ENCODE results near the gene KMT2E. TPM values are rescaled to one million over a fixed set of nuclear protein-coding genes. Genes with fewer than 3 reads are reported as not detected.
"Not testable (repeated sequence)": the region's sequence is repeated elsewhere in the genome, so short reads cannot be mapped to it uniquely, and the experiment has no call there.

Gene KMT2E
- total RNA-seq, 1 experiment from 2014 or later = 52.3 TPM

DNA sequence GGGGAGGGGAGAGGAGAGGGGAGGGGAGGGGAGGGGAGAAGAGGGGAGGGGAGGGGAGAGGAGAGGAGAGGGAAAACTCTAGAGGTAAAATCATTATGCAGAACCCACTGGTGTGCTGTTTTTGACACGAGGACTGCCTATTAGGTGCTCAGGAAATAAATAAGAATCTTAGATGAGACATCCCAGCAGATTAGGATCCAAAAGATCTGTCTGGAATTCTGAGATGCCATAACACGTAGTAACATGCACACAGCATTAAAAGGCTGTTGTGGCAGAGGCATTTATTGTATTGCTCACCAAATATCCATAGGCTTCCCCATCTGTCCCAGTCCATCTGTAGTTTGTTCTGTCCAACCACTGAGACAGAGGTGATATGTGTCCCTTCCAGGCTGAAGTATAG lies 40.8 kb upstream of the KMT2E start:
- ChIA-PET CTCF (interaction anchor here (0.8 to 2.2 kb wide), 4 partner anchors 8 to 89 kb away, joined by 3 to 15 read pairs (median 3); no protein-coding TSS in a partner anchor), POLR2A (no interaction called here)
- TF ChIP-seq, protein P1, sequence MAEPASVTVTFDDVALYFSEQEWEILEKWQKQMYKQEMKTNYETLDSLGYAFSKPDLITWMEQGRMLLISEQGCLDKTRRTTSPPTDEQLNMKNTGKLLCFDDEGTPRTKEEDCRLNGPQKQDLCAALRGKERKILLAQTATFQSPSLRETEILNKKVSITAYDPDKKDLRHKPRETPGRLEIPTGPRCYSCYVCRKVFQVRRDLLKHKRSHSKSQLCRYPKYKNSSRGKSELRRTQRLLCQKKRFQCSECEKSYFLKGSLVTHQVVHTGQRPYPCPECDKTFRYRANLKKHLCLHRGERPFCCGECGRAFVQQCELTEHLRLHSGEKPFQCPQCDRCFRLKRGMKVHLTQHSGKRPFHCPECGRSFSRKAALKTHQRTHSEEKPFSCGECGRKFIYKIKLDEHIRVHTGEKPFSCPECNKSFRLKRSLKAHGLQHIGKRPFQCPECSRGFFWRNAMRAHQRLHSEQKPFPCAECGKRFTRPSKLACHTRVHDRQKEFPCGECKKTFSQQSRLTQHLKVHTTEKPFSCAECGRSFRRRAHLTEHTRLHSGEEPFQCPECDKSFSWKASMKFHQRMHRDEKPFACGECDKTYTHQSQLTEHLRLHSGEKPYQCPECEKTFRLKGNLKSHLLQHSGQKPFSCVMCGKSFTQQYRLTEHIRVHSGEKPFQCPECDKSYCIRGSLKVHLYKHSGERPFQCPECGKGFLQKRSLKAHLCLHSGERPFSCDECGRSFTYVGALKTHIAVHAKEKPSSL (CRISPR knock-in tag; conservative IDR thresholded peaks at IDR 0.05) = no peak
- TF ChIP-seq NFATC4 (CRISPR knock-in tag; IDR thresholded peaks at IDR 0.05) = no peak
- TF ChIP-seq TCF7 (CRISPR knock-in tag; IDR thresholded peaks at IDR 0.05; ENCODE audit: low read depth) = no peak
- TF ChIP-seq PRRX2 (CRISPR knock-in tag; IDR thresholded peaks at IDR 0.05) = no peak
- TF ChIP-seq, protein P2, sequence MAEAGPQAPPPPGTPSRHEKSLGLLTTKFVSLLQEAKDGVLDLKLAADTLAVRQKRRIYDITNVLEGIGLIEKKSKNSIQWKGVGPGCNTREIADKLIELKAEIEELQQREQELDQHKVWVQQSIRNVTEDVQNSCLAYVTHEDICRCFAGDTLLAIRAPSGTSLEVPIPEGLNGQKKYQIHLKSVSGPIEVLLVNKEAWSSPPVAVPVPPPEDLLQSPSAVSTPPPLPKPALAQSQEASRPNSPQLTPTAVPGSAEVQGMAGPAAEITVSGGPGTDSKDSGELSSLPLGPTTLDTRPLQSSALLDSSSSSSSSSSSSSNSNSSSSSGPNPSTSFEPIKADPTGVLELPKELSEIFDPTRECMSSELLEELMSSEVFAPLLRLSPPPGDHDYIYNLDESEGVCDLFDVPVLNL (CRISPR knock-in tag; IDR thresholded peaks at IDR 0.05; ENCODE audit: borderline replicate concordance, low read depth) = no peak
- DNase-seq (ENCODE audit: low spot score) (no peak), ATAC-seq (no peak)
- H3K4me1 Mint-ChIP-seq = peaks cover 16% of the 10 kb centered on the region
- H3K36me3 Mint-ChIP-seq = no peaks in the 10 kb centered on the region
- H3K27ac Mint-ChIP-seq = no peak overlapping the region
- H3K27me3 Mint-ChIP-seq (ENCODE audit: low read depth) = no peaks in the 10 kb centered on the region
- H3K4me3 Mint-ChIP-seq = no peak overlapping the region
- H3K9me3 Mint-ChIP-seq = no peaks in the 10 kb centered on the region

- H3K36me3 Mint-ChIP-seq = no peaks in the 10 kb centered on the region
- no peak overlapping the region; the same call in 1 of the 2 replicates for H3K27ac Mint-ChIP-seq
- ChIA-PET CTCF (no interaction called here), POLR2A (no interaction called here)
- ATAC-seq (no peak), DNase-seq (ENCODE audit: low spot score) (no peak)
- H3K27me3 Mint-ChIP-seq (ENCODE audit: low read depth) = no peaks in the 10 kb centered on the region
- no peaks in the 10 kb centered on the region for H3K9me3 Mint-ChIP-seq
- no peak overlapping the region for H3K4me3 Mint-ChIP-seq
- no peak for TF ChIP-seq PREB (CRISPR knock-in tag; IDR thresholded peaks at IDR 0.05; ENCODE audit: borderline replicate concordance)
- no peak for TF ChIP-seq NR1H2 (CRISPR knock-in tag; IDR thresholded peaks at IDR 0.05)
- TF ChIP-seq NR3C1 (CRISPR knock-in tag; conservative IDR thresholded peaks at IDR 0.05; ENCODE audit: low read depth) = no peak
- TF ChIP-seq TEAD4 (CRISPR knock-in tag; IDR thresholded peaks at IDR 0.05) = no peak
- TF ChIP-seq, protein P3, sequence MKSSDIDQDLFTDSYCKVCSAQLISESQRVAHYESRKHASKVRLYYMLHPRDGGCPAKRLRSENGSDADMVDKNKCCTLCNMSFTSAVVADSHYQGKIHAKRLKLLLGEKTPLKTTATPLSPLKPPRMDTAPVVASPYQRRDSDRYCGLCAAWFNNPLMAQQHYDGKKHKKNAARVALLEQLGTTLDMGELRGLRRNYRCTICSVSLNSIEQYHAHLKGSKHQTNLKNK (CRISPR knock-in tag; IDR thresholded peaks at IDR 0.05) = no peak
- H3K4me1 Mint-ChIP-seq = peaks cover 23% of the 10 kb centered on the region
Observed at GRCh38 chr7:104973909-104974415, 40.0 kb upstream of the KMT2E start.

GRCh38 chr7:104975553-104975952 lies 38.5 kb upstream of the KMT2E start:
- H3K27ac Mint-ChIP-seq; H3K36me3 Mint-ChIP-seq; H3K27me3 Mint-ChIP-seq (ENCODE audit: low read depth); ATAC-seq; H3K9me3 Mint-ChIP-seq; POLR2A ChIA-PET; CTCF ChIA-PET; H3K4me3 Mint-ChIP-seq; DNase-seq (ENCODE audit: low spot score): not testable (repeated sequence)
- H3K4me1 Mint-ChIP-seq = peaks cover 38% of the 10 kb centered on the region

DNA sequence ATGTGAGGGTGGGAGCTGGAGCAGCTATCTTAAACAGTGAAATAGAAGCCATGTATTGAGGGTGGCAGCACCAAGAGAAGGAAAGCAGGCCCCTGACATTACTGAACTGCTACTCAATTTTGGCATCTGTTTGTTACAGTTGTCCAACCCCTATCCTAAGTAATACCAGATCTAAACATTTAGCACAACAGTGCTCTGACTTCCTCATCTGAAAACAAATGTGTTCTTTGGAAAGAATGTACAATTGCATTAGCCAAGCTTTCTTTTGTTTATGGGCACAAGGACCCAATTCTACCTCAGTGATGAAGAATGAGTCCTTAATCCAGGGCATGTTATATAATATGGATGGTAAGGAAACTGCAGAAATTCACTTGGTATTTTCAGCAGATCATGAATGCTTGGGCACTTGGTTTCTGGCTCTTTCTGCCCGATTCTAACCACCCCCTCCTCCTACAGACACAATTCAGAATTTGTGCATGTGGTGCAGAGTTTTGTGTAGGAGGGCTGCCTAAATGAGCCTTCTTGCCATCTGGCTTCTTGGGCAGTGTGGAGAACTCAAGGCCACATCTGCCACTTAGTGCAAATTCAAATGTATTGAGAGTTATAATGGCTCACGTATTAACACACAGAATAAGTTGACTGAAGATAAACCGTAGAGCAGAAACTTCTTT lies 36.9 kb upstream of the KMT2E start:
- ChIA-PET POLR2A (no interaction called here), CTCF (no interaction called here)
- TF ChIP-seq ZNF317 (CRISPR knock-in tag; IDR thresholded peaks at IDR 0.05; ENCODE audit: borderline replicate concordance, low read depth) (no peak), ZNF121 (CRISPR knock-in tag; IDR thresholded peaks at IDR 0.05) (no peak)
- TF ChIP-seq, protein P4, sequence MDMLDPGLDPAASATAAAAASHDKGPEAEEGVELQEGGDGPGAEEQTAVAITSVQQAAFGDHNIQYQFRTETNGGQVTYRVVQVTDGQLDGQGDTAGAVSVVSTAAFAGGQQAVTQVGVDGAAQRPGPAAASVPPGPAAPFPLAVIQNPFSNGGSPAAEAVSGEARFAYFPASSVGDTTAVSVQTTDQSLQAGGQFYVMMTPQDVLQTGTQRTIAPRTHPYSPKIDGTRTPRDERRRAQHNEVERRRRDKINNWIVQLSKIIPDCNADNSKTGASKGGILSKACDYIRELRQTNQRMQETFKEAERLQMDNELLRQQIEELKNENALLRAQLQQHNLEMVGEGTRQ (CRISPR knock-in tag; IDR thresholded peaks at IDR 0.05) = no peak
- Mint-ChIP-seq H3K27me3 (ENCODE audit: low read depth) (no peaks in the 10 kb centered on the region), H3K4me3 (no peak overlapping the region), H3K27ac (no peak overlapping the region), H3K9me3 (no peaks in the 10 kb centered on the region), H3K36me3 (no peaks in the 10 kb centered on the region), H3K4me1 (peaks cover 42% of the 10 kb centered on the region)
- no peak for DNase-seq (ENCODE audit: low spot score)
- ATAC-seq = no peak
